ENCODE results near the gene SHQ1.
"Not testable (repeated sequence)": the region's sequence is repeated elsewhere in the genome, so short reads cannot be mapped to it uniquely, and the experiment has no call there.

Gene SHQ1

DNA sequence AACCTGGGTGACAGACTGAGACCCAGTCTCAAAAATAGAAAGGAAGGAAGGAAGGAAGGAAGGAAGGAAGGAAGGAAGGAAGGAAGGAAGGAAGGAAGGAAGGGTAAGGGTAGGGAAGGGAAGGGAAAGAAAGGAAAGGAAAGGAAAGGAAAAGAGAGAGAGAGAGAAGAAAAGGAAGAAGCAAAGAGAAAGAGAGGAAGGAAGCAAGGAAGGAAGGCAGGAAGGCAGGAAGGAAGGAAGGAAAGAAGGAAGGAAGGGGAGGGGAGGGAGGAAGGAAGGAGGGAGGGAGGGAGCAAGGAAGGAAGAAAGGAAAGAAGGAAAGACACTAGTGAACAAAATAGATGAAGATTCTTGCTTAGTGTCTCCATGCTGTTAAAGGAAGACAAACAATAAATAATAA lies 129.1 kb downstream of the SHQ1 start:
- no peak for DNase-seq (ENCODE audit: low spot score)

DNA sequence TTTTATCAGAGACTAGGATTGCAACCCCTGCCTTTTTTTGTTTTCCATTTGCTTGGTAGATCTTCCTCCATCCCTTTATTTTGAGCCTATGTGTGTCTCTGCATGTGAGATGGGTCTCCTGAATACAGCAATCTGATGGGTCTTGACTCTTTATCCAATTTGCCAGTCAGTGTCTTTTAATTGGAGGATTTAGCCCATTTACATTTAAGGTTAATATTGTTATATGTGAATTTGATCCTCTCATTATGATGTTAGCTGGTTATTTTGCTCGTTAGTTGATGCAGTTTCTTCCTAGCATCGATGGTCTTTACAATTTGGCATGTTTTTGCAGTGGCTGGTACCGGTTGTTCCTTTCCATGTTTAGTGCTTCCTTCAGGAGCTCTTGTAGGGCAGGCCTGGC lies 134.1 kb downstream of the SHQ1 start:
- DNase-seq (ENCODE audit: low spot score), result not testable (repeated sequence)

DNA sequence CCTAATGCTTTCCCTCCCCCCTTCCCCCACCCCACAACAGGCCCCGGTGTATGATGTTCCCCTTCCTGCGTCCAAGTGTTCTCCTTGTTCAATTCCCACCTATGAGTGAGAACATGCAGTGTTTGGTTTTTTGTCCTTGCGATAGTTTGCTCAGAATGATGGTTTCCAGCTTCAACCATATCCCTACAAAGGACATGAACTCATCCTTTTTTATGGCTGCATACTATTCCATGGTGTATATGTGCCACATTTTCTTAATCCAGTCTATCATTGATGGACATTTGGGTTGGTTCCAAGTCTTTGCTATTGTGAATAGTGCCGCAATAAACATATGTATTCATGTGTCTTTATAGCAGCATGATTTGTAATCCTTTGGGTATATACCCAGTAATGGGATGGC lies 137.8 kb downstream of the SHQ1 start:
- not testable (repeated sequence) for DNase-seq (ENCODE audit: low spot score)

DNA sequence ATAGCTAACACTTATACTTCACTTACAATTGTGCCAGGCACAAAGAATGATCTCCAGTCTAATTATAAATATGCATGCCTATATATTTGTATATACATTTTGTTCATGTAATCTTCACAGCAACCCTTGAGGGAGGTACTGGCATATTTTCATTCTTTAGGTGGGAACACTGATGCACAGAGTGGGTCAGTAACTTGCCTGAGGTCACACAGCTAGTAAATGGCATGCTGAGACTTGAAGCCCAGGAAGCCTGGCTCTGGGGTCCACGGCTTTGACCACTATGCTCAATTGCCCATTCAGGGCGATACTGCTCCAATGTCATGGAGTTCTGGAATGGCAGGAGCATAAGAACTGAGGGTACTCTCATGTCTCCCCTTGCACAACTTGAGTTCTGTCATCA lies 139.8 kb downstream of the SHQ1 start:
- DNase-seq (ENCODE audit: low spot score), result no peak

DNA sequence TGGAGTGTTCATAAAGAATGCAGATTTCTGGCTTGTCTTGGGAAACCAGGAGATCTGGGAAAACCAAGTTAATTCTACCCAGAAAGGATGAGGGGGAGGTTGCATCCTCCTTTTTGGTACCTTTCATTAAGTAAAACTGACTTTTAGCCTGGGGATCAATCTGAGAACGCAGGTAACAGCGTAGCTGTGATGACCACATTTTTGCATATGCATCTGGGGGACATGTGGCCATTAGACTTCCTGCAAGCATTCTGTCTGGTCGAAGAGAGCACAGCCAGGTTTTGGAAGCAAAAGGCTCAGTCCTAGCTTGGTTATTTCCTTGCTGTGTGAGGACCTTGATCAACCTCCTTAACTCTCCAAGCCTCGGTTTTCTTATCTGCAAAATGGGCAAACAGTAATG lies 145.2 kb downstream of the SHQ1 start:
- DNase-seq (ENCODE audit: low spot score), result no peak

DNA sequence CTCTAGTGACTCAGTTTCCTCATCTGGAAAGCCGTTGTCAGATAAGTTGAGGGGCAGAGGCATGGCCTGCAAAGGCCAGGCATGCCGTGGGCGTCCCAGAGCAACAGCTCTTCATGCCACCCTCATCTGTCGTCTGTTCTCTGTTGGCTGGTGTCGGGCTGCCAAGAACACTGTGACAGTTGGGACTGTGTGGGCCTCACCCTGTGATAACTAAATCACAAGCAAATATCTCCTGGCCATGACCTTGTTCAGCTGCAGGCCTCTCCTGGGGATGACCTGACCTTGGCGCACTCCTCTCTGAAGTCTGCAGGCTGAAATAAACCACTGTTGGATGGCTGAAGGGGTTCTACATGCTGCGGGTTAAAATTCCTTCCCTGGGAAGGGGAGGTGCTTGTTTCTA lies 145.9 kb downstream of the SHQ1 start:
- no peak for DNase-seq (ENCODE audit: low spot score)

DNA sequence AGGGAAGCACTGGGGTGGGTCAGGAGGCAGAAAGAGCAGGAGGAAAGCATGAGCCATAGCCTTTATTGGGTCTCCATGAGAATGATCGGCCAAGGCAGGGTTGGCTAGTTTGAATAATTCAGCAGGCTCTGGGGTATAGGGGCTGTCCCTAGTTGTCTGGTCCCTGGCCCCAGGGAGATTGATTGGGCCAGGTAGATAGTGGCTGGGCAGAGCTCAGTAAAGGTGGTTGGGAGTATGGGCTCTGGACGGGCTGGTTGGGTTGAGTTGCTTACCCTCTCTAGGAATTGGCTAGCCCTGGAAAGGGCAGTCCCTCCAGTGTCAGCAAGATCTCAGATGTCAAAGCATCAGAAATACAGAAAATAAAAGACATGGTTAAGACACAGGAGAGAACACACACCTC lies 148.1 kb downstream of the SHQ1 start:
- no peak for DNase-seq (ENCODE audit: low spot score)

DNA sequence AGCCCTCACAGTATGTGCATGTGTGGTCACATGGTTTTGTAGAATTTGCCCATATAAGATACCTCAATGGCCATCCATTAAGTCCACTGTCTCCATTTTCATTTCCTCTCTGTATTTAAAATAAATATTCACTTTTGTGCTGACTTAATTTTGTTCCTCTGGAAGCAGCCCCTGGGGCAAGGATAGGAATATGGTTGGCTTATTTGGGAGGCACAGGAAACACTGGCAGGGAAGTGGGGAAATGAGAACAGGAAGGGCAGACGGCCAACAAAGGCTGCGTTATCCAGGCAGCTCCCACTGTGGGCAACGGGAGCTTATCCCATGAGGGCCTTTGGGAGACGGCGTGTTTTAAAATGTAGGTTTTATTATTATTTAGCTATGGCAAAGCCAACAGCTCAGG lies 148.6 kb downstream of the SHQ1 start:
- no peak for DNase-seq (ENCODE audit: low spot score)
